ENCODE data around the gene CTSZ. TPM values are rescaled to one million over a fixed set of nuclear protein-coding genes. Genes with fewer than 3 reads are reported as not detected.
A peak's percentile ranks its signal among the peaks of the same experiment; 100 is the strongest.

Gene CTSZ
- total and polyA plus RNA-seq, 3 experiments from 2014 or later, result 1.5 to 36.0 (median 35.3) TPM

DNA sequence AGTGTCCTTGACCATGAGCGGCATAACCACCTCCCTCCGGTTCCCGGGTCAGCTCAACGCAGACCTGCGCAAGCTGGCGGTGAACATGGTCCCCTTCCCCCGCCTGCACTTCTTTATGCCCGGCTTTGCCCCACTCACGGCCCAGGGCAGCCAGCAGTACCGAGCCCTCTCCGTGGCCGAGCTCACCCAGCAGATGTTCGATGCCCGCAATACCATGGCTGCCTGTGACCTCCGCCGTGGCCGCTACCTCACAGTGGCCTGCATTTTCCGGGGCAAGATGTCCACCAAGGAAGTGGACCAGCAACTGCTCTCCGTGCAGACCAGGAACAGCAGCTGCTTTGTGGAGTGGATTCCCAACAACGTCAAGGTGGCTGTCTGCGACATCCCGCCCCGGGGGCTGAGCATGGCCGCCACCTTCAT, 17.1 kb upstream of the CTSZ start:
- peak overlapping the region in 1 of 7 donors; percentile 18 for H3K4me3 Mint-ChIP-seq
- Histone ChIP-seq H3K9me3 (ENCODE audit: low read length) (no peaks in the 10 kb centered on the region), H3K4me1 (ENCODE audit: insufficient read depth, low read length) (peaks cover 25% of the 10 kb centered on the region), H3K4me3 (ENCODE audit: low read length) (no peak overlapping the region), H3K36me3 (ENCODE audit: insufficient read depth, low read length) (peaks cover 38% of the 10 kb centered on the region), H3K27ac (ENCODE audit: low read depth, low read length) (no peak overlapping the region), H3K27me3 (ENCODE audit: insufficient read depth, low read length, poor library complexity, severe bottlenecking) (no peaks in the 10 kb centered on the region)
- CTCF ChIA-PET, result no interaction called here
- H3K27ac Mint-ChIP-seq, result no peak overlapping the region
- H3K4me1 Mint-ChIP-seq, result peaks cover 34 to 49% (median 41%) of the 10 kb centered on the region in 3 donors
- no peaks in the 10 kb centered on the region for H3K27me3 Mint-ChIP-seq
- H3K9me3 Mint-ChIP-seq, result no peaks in the 10 kb centered on the region
- peaks cover 0 to 78% (median 24%) of the 10 kb centered on the region in 3 donors for H3K36me3 Mint-ChIP-seq
- DNase-seq, result no peak
- POLR2A ChIA-PET, result no interaction called here

- no peaks in the 10 kb centered on the region for H3K27me3 ChIP-seq (ENCODE audit: insufficient read depth, low read length, poor library complexity, severe bottlenecking)
- no peak overlapping the region for H3K4me3 Mint-ChIP-seq
- peaks cover 0 to 75% (median 25%) of the 10 kb centered on the region in 3 donors for H3K36me3 Mint-ChIP-seq
- peaks cover 20% of the 10 kb centered on the region for H3K4me1 ChIP-seq (ENCODE audit: insufficient read depth, low read length)
- no peaks in the 10 kb centered on the region for H3K9me3 ChIP-seq (ENCODE audit: low read length)
- H3K27ac Mint-ChIP-seq, result no peak overlapping the region
- peaks cover 34% of the 10 kb centered on the region for H3K36me3 ChIP-seq (ENCODE audit: insufficient read depth, low read length)
- H3K27me3 Mint-ChIP-seq, result no peaks in the 10 kb centered on the region
- POLR2A ChIA-PET, result no interaction called here
- no peak overlapping the region for H3K4me3 ChIP-seq (ENCODE audit: low read length)
- peaks cover 29 to 44% (median 36%) of the 10 kb centered on the region in 3 donors for H3K4me1 Mint-ChIP-seq
- CTCF ChIA-PET, result no interaction called here
- no peaks in the 10 kb centered on the region for H3K9me3 Mint-ChIP-seq
- no peak overlapping the region for H3K27ac ChIP-seq (ENCODE audit: low read depth, low read length)
- DNase-seq, result no peak
These were observed 16.6 kb upstream of the CTSZ start for GRCh38 chr20:59023616-59024015.

- POLR2A ChIA-PET, result no interaction called here
- CTCF ChIA-PET, result interaction anchor here (1.2 kb wide), 1 partner anchor 10 kb away, joined by 3 read pairs; the partner anchor contains the start of gene ATP5F1E
- DNase-seq, result no peak
These were observed 15.7 kb upstream of the CTSZ start for GRCh38 chr20:59022754-59023153.

GRCh38 chr20:59020938-59021551, 14.0 kb upstream of the CTSZ start:
- Mint-ChIP-seq H3K9me3 (no peaks in the 10 kb centered on the region), H3K4me1 (peaks cover 23 to 30% (median 27%) of the 10 kb centered on the region in 3 donors), H3K36me3 (peaks cover 0 to 49% (median 18%) of the 10 kb centered on the region in 3 donors), H3K27me3 (no peaks in the 10 kb centered on the region), H3K27ac (peak overlapping the region in 2 of 8 donors; percentile 23 to 43), H3K4me3 (no peak overlapping the region)
- H3K4me3 ChIP-seq (ENCODE audit: low read length), result no peak overlapping the region
- H3K9me3 ChIP-seq (ENCODE audit: low read length), result no peaks in the 10 kb centered on the region
- no peak for DNase-seq
- CTCF ChIA-PET, result no interaction called here
- peak overlapping the region; percentile 66 for H3K27ac ChIP-seq (ENCODE audit: low read depth, low read length)
- POLR2A ChIA-PET, result no interaction called here
- peaks cover 12% of the 10 kb centered on the region for H3K4me1 ChIP-seq (ENCODE audit: insufficient read depth, low read length)
- H3K27me3 ChIP-seq (ENCODE audit: insufficient read depth, low read length, poor library complexity, severe bottlenecking), result no peaks in the 10 kb centered on the region
- H3K36me3 ChIP-seq (ENCODE audit: insufficient read depth, low read length), result peaks cover 16% of the 10 kb centered on the region

More at GRCh38 chr20:59022754-59023153, 15.7 kb upstream of the CTSZ start:
- Histone ChIP-seq H3K4me1 (ENCODE audit: insufficient read depth, low read length) (peaks cover 12% of the 10 kb centered on the region), H3K27me3 (ENCODE audit: insufficient read depth, low read length, poor library complexity, severe bottlenecking) (no peaks in the 10 kb centered on the region), H3K36me3 (ENCODE audit: insufficient read depth, low read length) (peaks cover 26% of the 10 kb centered on the region), H3K4me3 (ENCODE audit: low read length) (no peak overlapping the region), H3K9me3 (ENCODE audit: low read length) (no peaks in the 10 kb centered on the region), H3K27ac (ENCODE audit: low read depth, low read length) (no peak overlapping the region)
- Mint-ChIP-seq H3K4me3 (no peak overlapping the region), H3K27ac (peak overlapping the region in 3 of 8 donors; percentile 4 to 64 (median 6)), H3K36me3 (peaks cover 0 to 66% (median 24%) of the 10 kb centered on the region in 3 donors), H3K27me3 (no peaks in the 10 kb centered on the region), H3K9me3 (no peaks in the 10 kb centered on the region), H3K4me1 (peaks cover 24 to 35% (median 27%) of the 10 kb centered on the region in 3 donors)

- H3K27ac ChIP-seq (ENCODE audit: low read depth, low read length), result peak within 1 kb of the TSS; percentile 16
- H3K9me3 ChIP-seq (ENCODE audit: low read length), result no peaks in the 10 kb centered on the region
- H3K4me3 ChIP-seq (ENCODE audit: low read length), result no peak within 1 kb of the TSS
- no peak within 1 kb of the TSS for H3K4me3 Mint-ChIP-seq
- no peaks in the 10 kb centered on the region for H3K27me3 Mint-ChIP-seq
- peaks cover 0 to 31% (median 10%) of the 10 kb centered on the region in 3 donors for H3K36me3 Mint-ChIP-seq
- H3K9me3 Mint-ChIP-seq, result no peaks in the 10 kb centered on the region
- ChIA-PET POLR2A (no interaction called here), CTCF (no interaction called here)
- peaks cover under 1% of the 10 kb centered on the region for H3K36me3 ChIP-seq (ENCODE audit: insufficient read depth, low read length)
- peak within 1 kb of the TSS in 2 of 8 donors; percentile 54 to 92 for H3K27ac Mint-ChIP-seq
- peaks cover 23 to 25% (median 24%) of the 10 kb centered on the region in 3 donors for H3K4me1 Mint-ChIP-seq
- peaks cover 20% of the 10 kb centered on the region for H3K4me1 ChIP-seq (ENCODE audit: insufficient read depth, low read length)
- DNase-seq, result no peak
- no peaks in the 10 kb centered on the region for H3K27me3 ChIP-seq (ENCODE audit: insufficient read depth, low read length, poor library complexity, severe bottlenecking)
These were observed 12.2 kb upstream of the CTSZ start, which contains the start of gene TUBB1 for GRCh38 chr20:59019217-59019616. Gene TUBB1 (plus strand): TSS chr20:59019429. CDS start chr20:59019523, 94 bp downstream.

GRCh38 chr20:59018817-59019216, 11.8 kb upstream of the CTSZ start:
- Histone ChIP-seq H3K9me3 (ENCODE audit: low read length) (no peaks in the 10 kb centered on the region), H3K4me3 (ENCODE audit: low read length) (no peak overlapping the region), H3K36me3 (ENCODE audit: insufficient read depth, low read length) (no peaks in the 10 kb centered on the region), H3K27me3 (ENCODE audit: insufficient read depth, low read length, poor library complexity, severe bottlenecking) (no peaks in the 10 kb centered on the region), H3K27ac (ENCODE audit: low read depth, low read length) (no peak overlapping the region), H3K4me1 (ENCODE audit: insufficient read depth, low read length) (peaks cover 24% of the 10 kb centered on the region)
- no peak for DNase-seq
- peaks cover 0 to 27% (median 10%) of the 10 kb centered on the region in 3 donors for H3K36me3 Mint-ChIP-seq
- H3K9me3 Mint-ChIP-seq, result no peaks in the 10 kb centered on the region
- ChIA-PET CTCF (interaction anchor here (1.5 kb wide), 1 partner anchor 9 kb away, joined by 3 read pairs; no protein-coding TSS in a partner anchor), POLR2A (no interaction called here)
- no peaks in the 10 kb centered on the region for H3K27me3 Mint-ChIP-seq
- H3K4me1 Mint-ChIP-seq, result peaks cover 27 to 29% (median 28%) of the 10 kb centered on the region in 3 donors
- H3K4me3 Mint-ChIP-seq, result no peak overlapping the region
- H3K27ac Mint-ChIP-seq, result peak overlapping the region in 1 of 8 donors; percentile 92

GRCh38 chr20:59017493-59018231, 10.6 kb upstream of the CTSZ start:
- H3K4me1 Mint-ChIP-seq, result peaks cover 36 to 38% (median 38%) of the 10 kb centered on the region in 3 donors

More at GRCh38 chr20:59017493-59018231, 10.6 kb upstream of the CTSZ start:
- POLR2A ChIA-PET, result no interaction called here
- no peaks in the 10 kb centered on the region for H3K9me3 ChIP-seq (ENCODE audit: low read length)
- no peaks in the 10 kb centered on the region for H3K27me3 ChIP-seq (ENCODE audit: insufficient read depth, low read length, poor library complexity, severe bottlenecking)
- H3K4me1 ChIP-seq (ENCODE audit: insufficient read depth, low read length), result peaks cover 28% of the 10 kb centered on the region
- DNase-seq, result no peak
- no peak overlapping the region for H3K4me3 ChIP-seq (ENCODE audit: low read length)
- H3K36me3 ChIP-seq (ENCODE audit: insufficient read depth, low read length), result no peaks in the 10 kb centered on the region
- Mint-ChIP-seq H3K27me3 (no peaks in the 10 kb centered on the region), H3K36me3 (peaks cover 0 to 15% (median 7%) of the 10 kb centered on the region in 3 donors), H3K9me3 (no peaks in the 10 kb centered on the region), H3K4me3 (no peak overlapping the region), H3K27ac (no peak overlapping the region)
- CTCF ChIA-PET, result interaction anchor here (1.5 kb wide), 1 partner anchor 8 kb away, joined by 3 read pairs; no protein-coding TSS in a partner anchor
- no peak overlapping the region for H3K27ac ChIP-seq (ENCODE audit: low read depth, low read length)
